ENCODE data around the gene GDF10. TPM values are rescaled to one million over a fixed set of nuclear protein-coding genes. Genes with fewer than 3 reads are reported as not detected.

GDF10 gene
- polyA plus RNA-seq, 4 donors: 0.63 to 1.6 TPM; not detected in 2

- FAIRE-seq: no peak
- 69 to 70% (median 70%) methylated on average over 8 of the region's 8 CpGs for WGBS, 3 donors
- no peak for DNase-seq
- no peaks in the 10 kb centered on the region for H3K36me3 ChIP-seq (ENCODE audit: control insufficient read depth in 3 of 3, insufficient read depth in 2 of 3, low read depth in 1 of 3, low read length in 3 of 3)
- H3K27me3 ChIP-seq (ENCODE audit: control insufficient read depth in 3 of 3, insufficient read depth in 3 of 3, low read length in 3 of 3): peaks cover 0 to 11% (median 0%) of the 10 kb centered on the region in 3 donors
- no peak overlapping the region for H3K4me3 ChIP-seq (ENCODE audit: low read depth in 1 of 3, low read length in 3 of 3)
- no peaks in the 10 kb centered on the region for H3K9me3 ChIP-seq (ENCODE audit: control insufficient read depth in 2 of 2, insufficient read depth in 1 of 2, low read depth in 1 of 2, low read length in 1 of 2)
- no peak overlapping the region for H3K27ac ChIP-seq (ENCODE audit: low read depth in 1 of 3, low read length in 2 of 3)
- H3K4me1 ChIP-seq (ENCODE audit: control insufficient read depth in 3 of 3, insufficient read depth in 2 of 3, low read depth in 1 of 3, low read length in 2 of 3): no peaks in the 10 kb centered on the region
Measured at GRCh38 chr10:47285381-47286115, 14.4 kb upstream of the GDF10 start.

DNA sequence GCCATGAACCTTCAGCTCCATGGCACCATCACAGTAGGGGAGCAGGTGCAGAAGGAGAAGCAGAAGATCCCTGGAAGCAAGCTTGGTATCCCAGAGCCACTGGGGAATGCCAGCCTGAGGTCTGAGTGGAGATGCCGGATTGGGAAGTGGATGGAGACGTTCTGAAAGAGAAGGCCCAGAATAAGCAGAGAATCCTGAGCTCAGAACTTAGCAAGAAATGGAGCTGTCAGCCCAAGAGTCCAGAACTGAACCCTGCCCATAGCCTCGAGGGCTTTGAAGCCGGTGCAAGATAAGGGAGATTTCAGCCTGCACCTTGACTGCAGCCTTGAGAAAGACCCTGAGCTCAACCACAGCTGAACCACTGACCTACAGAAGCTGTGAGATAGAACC lies 13.9 kb upstream of the GDF10 start:
- no peak overlapping the region for H3K4me3 ChIP-seq (ENCODE audit: low read depth in 1 of 3, low read length in 3 of 3)
- FAIRE-seq (no peak), DNase-seq (no peak)
- WGBS, 3 donors: 55 to 76% (median 61%) methylated on average over 4 of the region's 4 CpGs
- H3K36me3 ChIP-seq (ENCODE audit: control insufficient read depth in 3 of 3, insufficient read depth in 2 of 3, low read depth in 1 of 3, low read length in 3 of 3): no peaks in the 10 kb centered on the region
- H3K4me1 ChIP-seq (ENCODE audit: control insufficient read depth in 3 of 3, insufficient read depth in 2 of 3, low read depth in 1 of 3, low read length in 2 of 3): no peaks in the 10 kb centered on the region
- H3K27me3 ChIP-seq (ENCODE audit: control insufficient read depth in 3 of 3, insufficient read depth in 3 of 3, low read length in 3 of 3): peaks cover 0 to 11% (median 0%) of the 10 kb centered on the region in 3 donors
- no peak overlapping the region for H3K27ac ChIP-seq (ENCODE audit: low read depth in 1 of 3, low read length in 2 of 3)
- no peaks in the 10 kb centered on the region for H3K9me3 ChIP-seq (ENCODE audit: control insufficient read depth in 2 of 2, insufficient read depth in 1 of 2, low read depth in 1 of 2, low read length in 1 of 2)

GRCh38 chr10:47286591-47287315 lies 13.2 kb upstream of the GDF10 start:
- H3K27ac ChIP-seq (ENCODE audit: low read depth in 1 of 3, low read length in 2 of 3): no peak overlapping the region
- H3K4me3 ChIP-seq (ENCODE audit: low read depth in 1 of 3, low read length in 3 of 3): no peak overlapping the region
- peaks cover 0 to 11% (median 0%) of the 10 kb centered on the region in 3 donors for H3K27me3 ChIP-seq (ENCODE audit: control insufficient read depth in 3 of 3, insufficient read depth in 3 of 3, low read length in 3 of 3)
- FAIRE-seq (no peak), DNase-seq (no peak)
- no peaks in the 10 kb centered on the region for H3K36me3 ChIP-seq (ENCODE audit: control insufficient read depth in 3 of 3, insufficient read depth in 2 of 3, low read depth in 1 of 3, low read length in 3 of 3)
- H3K4me1 ChIP-seq (ENCODE audit: control insufficient read depth in 3 of 3, insufficient read depth in 2 of 3, low read depth in 1 of 3, low read length in 2 of 3): no peaks in the 10 kb centered on the region
- 64 to 83% (median 75%) methylated on average over 4 of the region's 4 CpGs for WGBS, 3 donors
- no peaks in the 10 kb centered on the region for H3K9me3 ChIP-seq (ENCODE audit: control insufficient read depth in 2 of 2, insufficient read depth in 1 of 2, low read depth in 1 of 2, low read length in 1 of 2)

- 15 to 54% (median 30%) methylated on average over 12 of the region's 12 CpGs for WGBS, 3 donors
- no peak for DNase-seq
- Histone ChIP-seq H3K27ac (ENCODE audit: low read depth in 1 of 3, low read length in 2 of 3) (no peak overlapping the region), H3K36me3 (ENCODE audit: control insufficient read depth in 3 of 3, insufficient read depth in 2 of 3, low read depth in 1 of 3, low read length in 3 of 3) (no peaks in the 10 kb centered on the region), H3K4me1 (ENCODE audit: control insufficient read depth in 3 of 3, insufficient read depth in 2 of 3, low read depth in 1 of 3, low read length in 2 of 3) (no peaks in the 10 kb centered on the region), H3K4me3 (ENCODE audit: low read depth in 1 of 3, low read length in 3 of 3) (no peak overlapping the region), H3K9me3 (ENCODE audit: control insufficient read depth in 2 of 2, insufficient read depth in 1 of 2, low read depth in 1 of 2, low read length in 1 of 2) (no peaks in the 10 kb centered on the region), H3K27me3 (ENCODE audit: control insufficient read depth in 3 of 3, insufficient read depth in 3 of 3, low read length in 3 of 3) (peaks cover 0 to 10% (median 0%) of the 10 kb centered on the region in 3 donors)
- no peak for FAIRE-seq
Measured at GRCh38 chr10:47287365-47287802, 12.6 kb upstream of the GDF10 start.

DNA sequence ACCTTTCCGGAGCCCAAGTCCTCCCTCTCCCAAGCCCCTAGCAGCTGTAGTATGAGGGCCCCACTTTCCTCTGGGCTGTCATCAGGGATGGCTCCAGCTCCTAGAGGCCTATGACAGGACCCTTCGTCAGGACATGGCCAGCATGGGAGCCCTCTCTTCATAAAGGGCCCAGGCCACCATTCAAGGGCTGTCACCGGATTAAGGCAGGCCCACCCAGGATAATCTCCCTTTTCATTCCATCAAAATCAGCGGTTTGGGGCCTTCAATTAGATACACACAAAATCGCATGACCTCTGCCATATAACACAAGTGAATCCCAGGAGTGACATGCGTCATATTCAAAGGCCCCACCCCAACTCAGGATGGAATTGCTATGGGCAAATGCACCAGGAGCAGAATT lies 12.2 kb upstream of the GDF10 start:
- no peaks in the 10 kb centered on the region for H3K4me1 ChIP-seq (ENCODE audit: control insufficient read depth in 3 of 3, insufficient read depth in 2 of 3, low read depth in 1 of 3, low read length in 2 of 3)
- H3K4me3 ChIP-seq (ENCODE audit: low read depth in 1 of 3, low read length in 3 of 3): no peak overlapping the region
- FAIRE-seq: no peak
- H3K36me3 ChIP-seq (ENCODE audit: control insufficient read depth in 3 of 3, insufficient read depth in 2 of 3, low read depth in 1 of 3, low read length in 3 of 3): no peaks in the 10 kb centered on the region
- no peaks in the 10 kb centered on the region for H3K9me3 ChIP-seq (ENCODE audit: control insufficient read depth in 2 of 2, insufficient read depth in 1 of 2, low read depth in 1 of 2, low read length in 1 of 2)
- peaks cover 0 to 9% (median 0%) of the 10 kb centered on the region in 3 donors for H3K27me3 ChIP-seq (ENCODE audit: control insufficient read depth in 3 of 3, insufficient read depth in 3 of 3, low read length in 3 of 3)
- no peak overlapping the region for H3K27ac ChIP-seq (ENCODE audit: low read depth in 1 of 3, low read length in 2 of 3)
- WGBS, 3 donors: 90 to 92% (median 90%) methylated on average over 6 of the region's 6 CpGs
- no peak for DNase-seq

GRCh38 chr10:47288236-47288635 lies 11.8 kb upstream of the GDF10 start:
- H3K27ac ChIP-seq (ENCODE audit: low read depth in 1 of 3, low read length in 2 of 3): no peak overlapping the region
- no peak for FAIRE-seq
- H3K4me1 ChIP-seq (ENCODE audit: control insufficient read depth in 3 of 3, insufficient read depth in 2 of 3, low read depth in 1 of 3, low read length in 2 of 3): no peaks in the 10 kb centered on the region
- peaks cover 0 to 9% (median 0%) of the 10 kb centered on the region in 3 donors for H3K27me3 ChIP-seq (ENCODE audit: control insufficient read depth in 3 of 3, insufficient read depth in 3 of 3, low read length in 3 of 3)
- no peak overlapping the region for H3K4me3 ChIP-seq (ENCODE audit: low read depth in 1 of 3, low read length in 3 of 3)
- WGBS, 3 donors: 87 to 93% (median 92%) methylated on average over 8 of the region's 8 CpGs
- H3K36me3 ChIP-seq (ENCODE audit: control insufficient read depth in 3 of 3, insufficient read depth in 2 of 3, low read depth in 1 of 3, low read length in 3 of 3): no peaks in the 10 kb centered on the region
- DNase-seq: no peak
- no peaks in the 10 kb centered on the region for H3K9me3 ChIP-seq (ENCODE audit: control insufficient read depth in 2 of 2, insufficient read depth in 1 of 2, low read depth in 1 of 2, low read length in 1 of 2)

GRCh38 chr10:47288916-47289495 lies 11.0 kb upstream of the GDF10 start:
- no peak for FAIRE-seq
- 73 to 79% (median 77%) methylated on average over 9 of the region's 9 CpGs for WGBS, 3 donors
- no peaks in the 10 kb centered on the region for H3K36me3 ChIP-seq (ENCODE audit: control insufficient read depth in 3 of 3, insufficient read depth in 2 of 3, low read depth in 1 of 3, low read length in 3 of 3)

GRCh38 chr10:47289921-47290320 lies 10.1 kb upstream of the GDF10 start:
- Histone ChIP-seq H3K27me3 (ENCODE audit: control insufficient read depth in 3 of 3, insufficient read depth in 3 of 3, low read length in 3 of 3) (peaks cover 0 to 9% (median 0%) of the 10 kb centered on the region in 3 donors), H3K9me3 (ENCODE audit: control insufficient read depth in 2 of 2, insufficient read depth in 1 of 2, low read depth in 1 of 2, low read length in 1 of 2) (no peaks in the 10 kb centered on the region), H3K4me3 (ENCODE audit: low read depth in 1 of 3, low read length in 3 of 3) (no peak overlapping the region), H3K27ac (ENCODE audit: low read depth in 1 of 3, low read length in 2 of 3) (no peak overlapping the region), H3K4me1 (ENCODE audit: control insufficient read depth in 3 of 3, insufficient read depth in 2 of 3, low read depth in 1 of 3, low read length in 2 of 3) (no peaks in the 10 kb centered on the region), H3K36me3 (ENCODE audit: control insufficient read depth in 3 of 3, insufficient read depth in 2 of 3, low read depth in 1 of 3, low read length in 3 of 3) (no peaks in the 10 kb centered on the region)
- DNase-seq (no peak), FAIRE-seq (no peak)
- 90 to 94% (median 92%) methylated on average over 6 of the region's 6 CpGs for WGBS, 3 donors

More at GRCh38 chr10:47288916-47289495, 11.0 kb upstream of the GDF10 start:
- Histone ChIP-seq H3K4me3 (ENCODE audit: low read depth in 1 of 3, low read length in 3 of 3) (no peak overlapping the region), H3K4me1 (ENCODE audit: control insufficient read depth in 3 of 3, insufficient read depth in 2 of 3, low read depth in 1 of 3, low read length in 2 of 3) (no peaks in the 10 kb centered on the region), H3K9me3 (ENCODE audit: control insufficient read depth in 2 of 2, insufficient read depth in 1 of 2, low read depth in 1 of 2, low read length in 1 of 2) (no peaks in the 10 kb centered on the region), H3K27me3 (ENCODE audit: control insufficient read depth in 3 of 3, insufficient read depth in 3 of 3, low read length in 3 of 3) (peaks cover 0 to 9% (median 0%) of the 10 kb centered on the region in 3 donors), H3K27ac (ENCODE audit: low read depth in 1 of 3, low read length in 2 of 3) (no peak overlapping the region)
- no peak for DNase-seq

Data from small intestine (tissue), 7 donors.